Activated CD4-positive, alpha-beta T cell treated with anti-CD3 and anti-CD28 coated beads, Interleukin-2, Interleukin-4, amounts not matched to agents 100 ng/mL and 50 ng/mL, durations not matched to agents 16 hours and 8 hours (primary cell): ENCODE results near the gene TMEM54.

Experiments used
- DNase-seq: peaks from one replicate; pipeline ENCODE4 v3.0.0-alpha.2; 2020; ENCODE audit warnings: low spot score

The TMEM54 gene

DNA sequence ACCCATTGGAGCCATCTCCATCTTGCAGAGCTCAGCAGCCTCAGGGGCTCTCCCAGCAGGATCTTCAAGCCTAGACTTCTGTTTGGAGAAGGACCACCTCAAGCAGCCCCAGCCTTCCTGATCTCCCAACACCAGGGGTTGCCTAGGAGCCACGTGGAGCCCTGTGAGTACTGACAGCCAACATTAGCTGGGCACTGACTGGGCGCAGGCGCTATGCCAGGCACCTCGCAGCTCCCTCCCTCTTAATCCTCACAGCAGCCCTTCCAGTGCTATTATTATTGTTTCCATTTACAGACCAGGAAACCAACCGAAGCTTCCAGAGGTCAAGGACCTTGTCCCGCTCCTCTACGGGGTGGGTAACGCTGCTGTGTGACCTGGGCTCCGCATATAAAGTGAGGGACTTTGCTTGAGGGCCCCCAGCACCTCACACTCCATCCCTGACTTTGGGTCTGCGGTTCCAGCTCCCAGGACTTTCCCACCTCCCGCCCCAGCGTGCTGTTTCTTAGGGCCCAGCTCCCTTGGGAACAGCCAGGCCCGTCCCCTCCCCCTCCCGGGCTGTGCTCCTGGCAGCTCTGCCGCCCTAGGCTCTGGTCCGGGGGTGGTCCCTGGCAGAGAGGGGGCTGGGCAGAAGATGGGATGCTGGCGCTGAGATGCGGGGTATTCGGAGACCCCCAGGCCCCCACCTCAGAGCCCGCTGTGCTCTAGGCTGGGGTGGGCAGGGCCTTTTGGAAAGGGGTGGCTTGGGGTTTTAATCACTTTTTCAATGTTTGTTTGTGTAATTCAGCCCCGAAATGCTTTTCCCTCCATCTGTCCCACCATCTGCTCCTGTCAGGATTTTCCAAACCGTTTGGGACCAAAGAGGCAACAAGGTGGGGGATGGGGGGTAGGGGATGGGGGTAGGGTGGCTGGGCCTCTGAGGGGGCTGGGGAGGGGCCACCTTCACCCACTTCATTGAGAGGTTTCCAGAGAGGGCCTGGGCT, 19.0 kb downstream of the TMEM54 start:
- no peak for DNase-seq

DNA sequence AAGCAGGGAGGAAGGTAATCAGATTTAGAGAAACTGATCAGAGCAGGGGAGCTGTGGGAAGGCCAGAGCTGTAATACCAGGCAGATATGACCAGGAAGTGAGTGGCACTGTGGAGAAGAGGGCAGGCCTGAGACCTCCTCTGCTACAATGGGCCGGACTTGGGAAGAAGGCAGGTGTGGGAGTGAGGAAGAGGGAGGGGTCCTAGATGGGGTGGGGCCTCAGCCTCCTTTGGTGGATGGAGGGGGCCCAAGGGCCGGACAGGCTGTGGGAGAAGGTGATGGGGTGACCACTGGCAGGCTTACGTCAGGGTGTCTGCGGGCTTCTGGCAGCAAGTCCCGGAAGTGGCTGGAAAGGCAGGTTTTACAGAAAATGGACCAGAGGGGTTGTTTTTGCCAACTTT, 19.9 kb downstream of the TMEM54 start:
- no peak for DNase-seq

DNA sequence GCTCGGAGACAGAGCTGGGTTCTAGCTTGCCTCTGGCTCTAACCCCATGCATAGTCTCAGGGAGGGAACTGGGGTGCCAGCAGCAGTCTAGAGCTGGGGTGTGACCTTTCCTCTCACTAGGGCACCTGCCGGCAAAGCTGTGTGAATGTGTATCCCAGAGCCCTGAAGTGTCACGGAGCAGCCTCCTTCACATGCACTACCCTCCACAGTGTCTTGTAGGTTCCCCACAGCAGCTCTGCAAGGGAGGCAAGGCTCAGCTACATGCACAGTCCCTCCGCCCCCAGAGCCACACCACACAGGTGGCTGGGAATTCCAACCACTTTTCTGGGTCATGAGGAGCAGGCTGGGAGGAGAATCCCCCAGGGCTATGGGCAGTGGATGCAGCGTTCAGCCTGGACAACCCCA, 22.6 kb downstream of the TMEM54 start:
- no peak for DNase-seq

DNA sequence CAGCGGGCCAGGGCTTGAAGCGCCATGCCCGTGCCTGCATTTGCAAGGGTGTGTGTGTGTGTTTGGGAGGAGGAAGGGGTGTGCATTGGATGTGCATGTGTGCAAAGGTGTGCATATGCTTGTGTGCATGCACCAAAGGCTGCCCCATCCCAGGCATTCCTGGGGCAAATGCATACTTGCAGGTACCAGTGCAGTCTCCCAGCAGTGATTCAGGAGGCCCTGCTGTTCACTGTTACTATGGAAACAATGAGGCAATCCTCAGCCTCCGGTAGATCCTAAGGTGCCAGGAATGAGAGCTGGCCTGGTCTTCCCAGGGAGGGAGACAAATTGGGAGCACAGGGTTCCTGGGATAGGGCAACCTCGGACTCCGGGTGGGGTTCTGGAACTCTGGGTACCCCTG, 23.0 kb downstream of the TMEM54 start:
- no peak for DNase-seq

DNA sequence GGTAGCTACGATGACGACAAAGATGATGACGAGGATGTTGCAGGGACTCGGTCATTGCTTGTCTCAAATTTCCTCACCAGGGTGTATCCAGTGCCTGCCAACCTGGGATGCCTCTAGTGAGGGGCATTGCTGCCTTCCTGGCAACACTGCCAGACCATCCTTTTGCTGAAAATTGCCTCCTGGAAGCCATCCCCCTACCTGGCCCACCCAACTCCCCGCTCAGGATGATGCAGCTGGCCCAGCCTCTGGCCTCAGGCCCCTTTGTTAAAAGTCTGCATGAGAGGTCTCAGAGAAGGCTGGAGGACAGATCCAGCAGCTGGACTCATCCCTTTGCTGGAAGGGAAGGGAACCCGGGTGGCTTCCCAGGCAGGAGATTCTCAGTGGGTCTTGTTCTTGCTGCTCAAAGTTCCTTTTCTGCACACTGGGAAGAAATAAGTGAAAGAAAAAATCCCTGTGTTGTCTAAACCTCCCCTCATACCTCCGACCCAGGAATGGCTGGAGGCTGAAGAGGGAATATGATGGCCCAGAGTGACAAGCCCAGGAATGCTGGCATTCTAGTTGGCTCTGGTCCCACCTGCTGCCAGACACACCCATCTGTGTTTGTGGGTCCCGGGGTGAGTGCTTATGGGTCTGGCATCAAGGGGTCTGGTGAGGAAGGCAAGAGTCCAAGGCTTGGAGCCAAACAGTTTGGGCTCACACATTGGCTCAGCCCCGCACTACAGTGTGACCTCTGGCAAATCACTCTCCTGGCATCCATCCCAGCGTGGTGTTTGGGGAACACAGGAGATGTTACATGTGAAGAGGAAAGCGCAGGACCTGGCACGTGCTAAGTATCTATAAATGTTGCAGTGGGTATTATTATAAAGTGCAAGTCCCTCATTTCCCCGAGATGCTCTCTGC, 23.7 kb downstream of the TMEM54 start:
- DNase-seq: no peak

DNA sequence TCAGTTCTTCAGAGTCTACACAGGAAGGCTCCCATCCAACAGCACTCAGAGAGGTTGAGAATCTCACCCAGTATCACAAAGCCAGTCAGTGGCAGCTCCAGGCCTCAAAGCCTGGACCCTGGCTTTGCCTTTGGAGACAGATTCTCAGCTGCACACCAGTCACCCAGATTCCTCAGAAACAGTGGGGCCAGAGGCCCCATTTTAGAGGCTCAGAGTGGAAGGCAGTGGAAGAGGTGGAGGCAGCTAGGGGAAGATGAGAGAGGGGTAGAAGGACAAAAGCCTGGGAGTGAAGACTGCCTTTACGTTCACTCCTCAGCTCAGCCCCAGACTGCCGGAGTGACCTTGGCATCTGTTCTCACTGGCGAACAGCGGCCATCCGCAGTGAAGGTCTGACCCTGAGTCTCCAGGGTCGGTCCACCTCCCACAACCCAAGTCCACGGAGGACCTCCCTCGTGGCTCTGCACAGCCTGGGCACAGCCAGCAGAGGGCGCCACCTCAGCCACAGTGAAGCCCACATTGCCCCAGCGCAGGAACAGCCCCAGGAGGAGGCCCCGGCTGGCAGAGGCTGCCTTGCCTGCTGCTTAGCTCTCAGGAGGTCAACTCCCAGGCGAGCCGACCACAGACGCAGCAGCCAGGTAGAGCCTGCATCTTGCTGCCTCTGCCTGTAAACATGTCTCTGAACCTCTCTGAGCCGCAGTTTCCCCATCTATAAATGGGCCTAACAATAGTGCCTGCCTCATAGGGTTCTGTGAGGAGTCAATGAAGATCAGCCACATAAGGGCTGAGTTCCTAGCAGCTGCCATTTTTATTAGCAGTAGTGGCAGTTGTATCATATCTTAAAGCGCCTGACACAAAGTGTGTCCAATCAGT, 24.6 kb downstream of the TMEM54 start:
- DNase-seq: peak; percentile 70

DNA sequence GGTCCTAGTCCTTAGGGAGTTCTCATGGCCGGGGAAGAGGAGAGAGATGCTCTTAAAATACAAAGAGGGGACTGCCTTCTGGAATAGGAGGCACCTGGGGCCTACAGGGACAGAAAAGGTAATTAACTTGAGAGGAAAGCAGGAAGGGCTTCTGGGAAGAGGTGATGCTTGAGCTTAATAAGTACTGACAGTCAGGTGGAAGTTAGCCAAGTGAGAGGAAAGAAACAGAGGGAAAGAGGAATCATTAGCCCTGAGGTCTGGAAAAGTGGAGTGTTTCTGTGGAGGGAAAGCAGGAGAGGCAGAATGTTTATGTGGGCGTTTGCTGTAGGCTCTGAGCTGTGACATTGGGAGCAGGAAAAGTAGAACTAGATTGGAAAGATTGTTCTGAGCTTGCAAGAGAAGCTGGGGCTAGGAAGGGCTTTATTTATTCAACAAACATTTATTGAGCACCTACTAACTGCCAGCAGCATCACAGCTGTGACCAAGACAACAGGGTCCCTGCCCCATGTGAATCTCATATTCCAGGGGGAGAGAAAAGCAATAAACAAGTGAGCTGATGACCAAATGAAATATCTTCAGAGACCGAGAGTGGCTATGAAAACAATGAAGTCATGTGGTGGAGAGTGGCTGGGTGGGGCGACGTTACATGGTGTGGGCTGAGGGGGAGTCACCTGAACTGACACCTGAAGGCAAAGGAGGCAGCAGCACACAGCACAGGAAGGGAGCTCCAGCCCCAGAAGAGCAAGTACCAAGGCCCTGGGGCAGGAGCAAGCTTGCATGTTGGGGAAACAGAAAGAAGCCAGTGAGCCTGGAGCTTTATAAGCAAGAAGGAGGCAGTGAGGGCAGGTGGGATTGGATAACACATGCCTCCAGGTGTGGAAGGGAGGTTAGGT, 26.1 kb downstream of the TMEM54 start:
- DNase-seq: no peak

DNA sequence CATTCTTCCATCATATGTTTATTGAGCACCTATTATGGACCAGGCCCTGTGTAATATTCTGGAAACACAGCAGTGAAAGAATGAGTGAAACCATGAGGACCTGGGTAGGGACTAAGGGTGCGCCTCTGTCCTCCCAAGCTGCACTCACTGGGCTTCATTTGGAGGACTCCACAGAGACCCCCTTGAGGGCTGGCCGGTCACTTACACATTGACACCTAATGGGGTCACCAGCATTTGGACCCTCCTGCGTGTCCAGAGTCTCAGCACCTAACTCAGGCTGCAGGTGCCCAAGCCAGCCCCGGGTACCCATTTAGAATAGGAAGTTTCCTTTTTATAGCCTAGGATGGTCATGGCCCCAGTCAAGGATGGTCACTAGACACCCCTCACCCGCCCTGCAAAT, 27.7 kb downstream of the TMEM54 start:
- DNase-seq: no peak

DNA sequence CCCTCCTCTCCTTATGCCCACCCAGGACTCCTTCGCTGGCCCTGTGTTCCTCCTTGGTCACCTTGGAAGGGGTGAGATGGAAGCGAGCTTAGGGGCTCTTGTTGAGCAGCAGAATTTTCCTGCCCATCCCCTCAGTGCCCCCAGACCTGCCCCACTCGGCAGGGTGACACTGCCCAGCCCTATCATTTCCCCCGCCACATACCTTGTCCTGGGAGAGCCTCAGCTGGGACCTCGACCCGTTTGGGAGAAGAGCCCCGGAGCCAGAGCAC, 29.1 kb downstream of the TMEM54 start:
- DNase-seq: no peak

DNA sequence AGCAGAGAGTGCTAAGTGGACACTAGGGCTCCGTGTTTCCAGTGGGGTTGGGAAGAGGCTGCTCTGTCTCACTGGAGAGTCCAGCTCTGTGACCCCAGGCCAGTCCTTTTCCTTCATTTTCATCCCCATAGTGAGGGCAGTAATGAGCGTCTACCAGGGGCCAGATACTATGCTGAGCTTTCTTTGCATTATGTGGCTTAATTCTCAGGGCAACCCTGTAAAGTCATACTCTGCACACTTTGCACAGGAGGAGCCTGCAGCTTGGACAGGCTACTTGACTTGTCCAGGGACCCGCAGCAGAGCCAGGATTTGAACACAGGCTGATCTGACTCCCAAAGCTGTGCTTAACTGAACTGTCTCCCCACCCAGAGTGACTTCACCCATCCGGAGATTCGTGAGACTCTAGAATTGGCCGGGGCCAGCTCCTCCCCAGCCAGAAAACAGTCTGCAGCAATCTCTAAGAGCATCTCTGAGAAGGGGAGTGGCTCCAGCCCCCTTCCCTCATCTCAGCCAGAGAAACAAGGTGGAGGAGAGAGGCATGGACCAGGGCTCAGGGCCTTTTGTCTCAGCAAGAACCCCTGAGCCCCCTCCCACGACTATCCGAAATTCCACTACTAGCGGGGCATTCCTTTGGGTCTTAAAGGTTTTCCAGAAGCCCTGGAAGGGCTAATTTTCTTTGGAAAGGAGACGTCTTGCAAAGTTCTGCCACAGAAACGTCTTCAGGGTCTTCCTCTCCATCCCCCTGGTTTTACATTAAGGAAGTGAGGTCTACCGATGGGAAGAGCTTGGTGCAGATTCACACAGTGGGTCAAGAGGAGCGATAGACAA, 29.6 kb downstream of the TMEM54 start:
- no peak for DNase-seq

DNA sequence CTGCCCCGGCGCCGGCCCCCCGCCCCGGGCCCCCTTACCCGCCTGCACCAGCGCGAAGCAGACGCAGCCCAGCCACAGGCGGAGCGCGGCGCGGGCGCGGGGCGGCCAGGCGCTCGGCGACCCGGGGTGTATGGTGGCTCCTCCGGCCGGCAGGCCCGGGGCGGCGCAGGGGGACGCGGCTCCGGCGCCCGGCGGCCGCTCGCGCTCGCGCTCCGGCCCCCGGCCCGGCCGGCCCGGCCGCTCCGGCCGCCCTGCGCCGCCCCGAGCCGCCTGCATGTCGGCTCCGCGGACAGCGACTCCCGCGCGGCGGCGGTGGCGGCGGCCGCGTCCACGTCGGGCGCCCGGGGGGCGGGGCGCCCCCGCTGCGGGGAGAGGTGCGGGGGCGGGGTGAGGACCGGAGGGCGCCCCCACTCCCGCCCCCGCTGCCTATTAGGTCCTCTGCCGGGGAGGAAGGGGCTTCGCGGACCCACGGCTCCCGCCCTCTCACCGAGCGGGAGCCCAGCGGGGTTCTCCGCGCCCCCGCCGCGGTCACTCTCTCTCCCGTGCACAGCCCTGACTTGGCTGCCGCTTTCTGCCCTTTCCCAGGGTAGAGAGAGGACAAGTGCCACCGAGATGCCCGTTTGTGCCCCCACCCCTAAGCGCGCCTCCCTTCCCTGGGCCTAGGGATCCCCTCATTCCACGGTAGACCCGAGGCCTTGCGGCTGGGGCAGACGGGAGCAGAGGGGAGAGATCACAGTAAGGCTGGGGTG, 30.4 kb downstream of the TMEM54 start, which contains the start of gene FNDC5:
Gene FNDC5, minus strand, starts transcription at position 298 of the 749 bp plus-strand sequence.
- no peak for DNase-seq

DNA sequence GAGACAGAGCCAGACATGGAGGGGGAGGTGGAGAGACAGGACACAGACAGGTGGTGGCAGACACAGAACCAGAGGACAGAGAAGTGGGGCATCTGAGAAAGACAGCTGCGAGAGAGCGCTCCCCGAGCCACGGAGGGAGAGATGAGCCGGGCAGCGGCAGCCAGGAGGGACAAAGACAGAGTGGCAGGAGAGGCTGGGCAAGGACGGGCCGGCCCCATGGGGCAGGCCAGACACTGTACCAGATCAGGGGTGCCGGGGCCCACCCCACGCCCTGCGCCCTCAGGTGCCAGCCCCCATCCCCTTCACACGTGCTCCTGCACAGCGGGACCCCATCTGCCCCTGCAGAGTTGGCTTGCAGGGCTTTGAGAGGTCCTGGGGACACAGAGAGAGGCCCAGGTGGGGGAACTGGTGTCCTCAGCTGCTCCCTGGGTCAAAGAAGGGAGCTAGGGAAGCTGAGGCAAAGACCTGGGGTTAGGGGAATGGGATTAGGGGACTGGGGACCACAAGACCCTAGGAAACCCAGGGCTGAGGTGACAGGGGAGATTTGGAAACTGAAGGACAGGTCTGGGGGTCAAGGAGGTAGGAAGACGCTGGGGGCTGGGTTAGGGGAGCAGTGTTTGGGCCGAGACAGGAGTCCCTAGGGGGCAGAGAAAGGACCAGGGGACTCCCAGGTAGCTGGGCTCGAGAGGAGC, 31.1 kb downstream of the TMEM54 start:
- DNase-seq: no peak

DNA sequence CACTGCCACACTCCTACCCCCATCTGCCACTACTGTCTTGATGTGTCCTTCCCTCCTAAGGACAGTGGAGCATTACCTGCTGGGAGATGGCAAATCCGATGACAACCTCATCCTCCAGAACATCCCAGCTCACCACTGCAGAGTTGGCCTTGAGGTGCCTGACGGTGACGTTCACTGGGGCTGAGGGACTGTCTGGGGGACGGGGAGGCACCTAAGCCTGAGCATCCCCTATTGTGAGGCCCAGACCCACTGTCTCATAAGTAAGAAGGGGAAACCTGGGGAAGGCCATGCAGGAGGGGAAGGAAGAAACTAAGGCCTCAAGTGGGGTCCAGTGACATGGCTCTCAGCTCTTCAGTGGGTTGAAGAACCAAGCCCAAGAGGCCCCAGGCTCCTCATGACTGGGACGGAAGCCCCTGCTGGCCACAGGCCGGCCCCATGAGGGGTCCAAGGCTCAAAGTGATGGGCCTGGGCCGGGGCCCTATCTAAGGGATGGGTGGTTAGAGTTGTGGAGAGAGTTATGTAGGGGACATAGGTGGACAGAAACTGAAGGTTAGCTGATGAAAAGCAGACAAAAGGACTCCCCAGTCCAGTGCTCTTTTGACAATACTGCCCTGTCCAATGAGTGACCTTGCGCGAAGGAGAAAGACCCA, 32.3 kb downstream of the TMEM54 start:
- no peak for DNase-seq

DNA sequence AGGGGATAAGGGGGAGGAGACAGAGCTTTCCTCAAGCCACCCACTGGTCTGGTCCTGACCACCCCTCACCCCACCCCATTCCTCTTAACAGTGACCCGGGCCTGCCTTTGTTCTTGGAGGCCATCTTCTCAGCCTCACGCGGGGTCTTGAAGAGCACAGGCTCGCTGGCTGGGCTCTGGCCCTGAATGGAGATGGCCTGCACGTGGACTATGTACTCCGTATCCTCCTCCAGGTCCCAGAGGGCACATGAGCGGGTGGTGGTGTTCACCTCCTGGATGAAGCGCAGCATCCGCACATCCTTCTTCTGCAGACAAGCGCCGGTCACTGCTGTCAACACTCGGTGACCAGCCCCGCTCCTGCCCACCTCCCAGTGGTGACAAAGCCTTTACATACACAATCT, 33.1 kb downstream of the TMEM54 start:
- DNase-seq: no peak

DNA sequence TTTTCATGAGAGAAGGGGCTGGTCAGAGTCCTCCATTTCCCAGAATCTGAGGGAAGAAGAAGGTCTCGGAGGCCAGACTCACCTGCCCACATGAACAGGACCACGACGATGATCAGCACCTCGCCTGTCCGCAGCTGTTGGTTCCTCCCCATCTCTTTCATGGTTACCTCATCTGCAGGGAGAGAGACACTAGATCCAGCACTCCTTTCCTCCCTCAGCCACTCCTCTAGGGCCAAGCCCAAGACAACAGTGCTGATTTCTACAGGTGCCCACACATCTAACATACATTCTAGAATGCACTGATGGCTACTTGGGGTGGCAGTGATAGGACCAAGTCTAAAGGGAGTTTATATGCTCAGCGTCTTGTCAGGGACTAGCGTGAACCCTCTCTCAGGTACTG, 33.5 kb downstream of the TMEM54 start:
- DNase-seq: no peak

DNA sequence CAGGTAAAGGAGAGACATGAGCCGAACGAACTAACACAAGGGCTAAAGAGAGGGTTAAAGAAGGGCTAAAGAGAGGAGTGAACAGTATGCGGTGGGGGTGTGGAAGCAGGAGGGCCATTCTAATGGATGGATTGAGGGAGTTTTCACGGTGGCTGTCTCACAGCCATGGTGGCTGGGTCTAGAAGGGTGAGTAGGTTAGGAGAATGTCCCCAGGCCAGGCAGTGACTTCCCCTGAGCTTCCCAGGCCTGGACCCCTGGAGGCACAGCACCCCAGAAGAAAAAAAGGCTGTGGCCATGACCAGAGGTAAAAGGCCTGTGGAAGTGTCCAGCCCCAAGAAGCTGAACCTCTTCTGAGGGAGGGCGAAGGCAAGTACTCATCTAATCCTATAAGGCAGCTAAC, 34.0 kb downstream of the TMEM54 start:
- no peak for DNase-seq

DNA sequence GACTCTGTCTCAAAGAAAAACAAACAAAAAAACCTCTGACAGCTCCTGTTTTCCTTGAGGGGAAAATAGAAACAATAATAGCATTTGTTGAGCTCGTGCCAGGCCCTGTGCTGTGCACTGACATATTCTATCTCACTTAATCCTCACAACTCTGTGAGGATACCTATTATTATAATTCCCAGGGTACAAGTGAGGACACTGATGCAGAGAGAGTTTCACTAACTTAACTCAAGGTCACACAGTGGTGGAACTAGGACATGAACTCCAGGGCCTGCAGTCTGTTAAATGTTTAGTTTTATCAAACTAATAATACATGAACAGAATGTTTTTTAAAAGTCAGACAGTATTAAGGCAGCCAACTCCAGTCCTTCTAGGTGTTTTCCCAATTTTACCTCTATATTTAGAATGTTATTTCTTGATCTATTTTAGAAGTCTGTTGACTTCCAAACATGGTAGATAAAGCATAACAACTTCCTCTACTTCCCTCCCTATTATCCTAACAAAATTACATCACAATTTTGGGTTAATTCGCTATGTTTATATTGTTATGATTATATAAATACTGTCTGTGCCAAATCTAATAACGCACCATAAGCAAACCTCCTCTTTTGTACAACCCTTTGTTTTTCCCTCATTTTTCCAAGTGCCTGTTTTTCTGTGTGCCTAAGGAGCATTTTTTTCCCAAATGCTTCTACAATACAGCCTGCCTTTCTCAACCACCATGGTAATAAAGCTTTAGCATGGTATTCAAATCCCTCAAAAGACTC, 35.4 kb downstream of the TMEM54 start:
- no peak for DNase-seq
